Osteoblast (primary cell): ENCODE results near the gene LYRM9. TPM values are rescaled to one million over a fixed set of nuclear protein-coding genes. Genes with fewer than 3 reads are reported as not detected.

Experiments used
- DNase-seq: peaks from one replicate; pipeline ENCODE4 v3.0.0; 2011; ENCODE audit warnings: low spot score, mixed read lengths; ENCODE audit not compliant: insufficient read length; ENCODE audit errors: missing footprints
- H2AFZ ChIP-seq: 2 replicates; pipeline ENCODE4 v1.6.0; 2011; ENCODE audit warnings: mild to moderate bottlenecking, low read length
- H3K27ac ChIP-seq: 2 replicates; pipeline ENCODE4 v1.5.1; 2011; ENCODE audit warnings: mild to moderate bottlenecking, low read depth, low read length, moderate library complexity
- H3K27me3 ChIP-seq: 2 replicates; pipeline ENCODE4 v1.6.0; 2012; ENCODE audit warnings: mild to moderate bottlenecking, control low read depth, inconsistent platforms, low read length, moderate library complexity; ENCODE audit not compliant: insufficient read depth
- H3K36me3 ChIP-seq: 2 replicates; pipeline ENCODE4 v1.5.1; 2011; ENCODE audit warnings: mild to moderate bottlenecking, low read length, control low read depth, moderate library complexity; ENCODE audit not compliant: insufficient read depth
- H3K4me1 ChIP-seq: 2 replicates; pipeline ENCODE4 v1.5.1; 2011; ENCODE audit warnings: mild to moderate bottlenecking, low read length, control low read depth, moderate library complexity; ENCODE audit not compliant: insufficient read depth
- H3K4me2 ChIP-seq: 2 replicates; pipeline ENCODE4 v1.6.0; 2011; ENCODE audit warnings: mild to moderate bottlenecking, low read length; ENCODE audit not compliant: insufficient read depth
- H3K4me3 ChIP-seq: fragments of 200-600 bp; sonication (generic); 3 replicates; pipeline ENCODE4 v1.5.1; 2012; ENCODE audit warnings: mild to moderate bottlenecking, low read length, inconsistent platforms; ENCODE audit not compliant: insufficient read depth
- H3K79me2 ChIP-seq: 2 replicates; pipeline ENCODE4 v1.6.0; 2012; ENCODE audit warnings: mild to moderate bottlenecking, low read length, control low read depth, inconsistent platforms; ENCODE audit not compliant: insufficient read depth
- H3K9me3 ChIP-seq: 2 replicates; pipeline ENCODE4 v1.5.1; 2011; ENCODE audit warnings: low read depth, low read length, control low read depth
- H4K20me1 ChIP-seq: 2 replicates; pipeline ENCODE4 v1.6.0; 2012; ENCODE audit warnings: mild to moderate bottlenecking, low read length, control low read depth; ENCODE audit not compliant: insufficient read depth
- total RNA-seq: library from RNA; depleted of rRNA; stranded (reverse); fragments of >200 nt; gene quantifications from 2 replicates; pipeline ENCODE4 v1.2.3, GENCODE V29; 2012
- TF ChIP-seq, protein P1 (sequence below): IDR thresholded peaks from 2 replicates; pipeline ENCODE4 v1.5.1; 2011; ENCODE audit warnings: mild to moderate bottlenecking, low read depth, low read length, moderate library complexity; ENCODE audit errors: extremely low read depth

Gene LYRM9
- total RNA-seq, 1 donor, result 18.1 TPM

DNA sequence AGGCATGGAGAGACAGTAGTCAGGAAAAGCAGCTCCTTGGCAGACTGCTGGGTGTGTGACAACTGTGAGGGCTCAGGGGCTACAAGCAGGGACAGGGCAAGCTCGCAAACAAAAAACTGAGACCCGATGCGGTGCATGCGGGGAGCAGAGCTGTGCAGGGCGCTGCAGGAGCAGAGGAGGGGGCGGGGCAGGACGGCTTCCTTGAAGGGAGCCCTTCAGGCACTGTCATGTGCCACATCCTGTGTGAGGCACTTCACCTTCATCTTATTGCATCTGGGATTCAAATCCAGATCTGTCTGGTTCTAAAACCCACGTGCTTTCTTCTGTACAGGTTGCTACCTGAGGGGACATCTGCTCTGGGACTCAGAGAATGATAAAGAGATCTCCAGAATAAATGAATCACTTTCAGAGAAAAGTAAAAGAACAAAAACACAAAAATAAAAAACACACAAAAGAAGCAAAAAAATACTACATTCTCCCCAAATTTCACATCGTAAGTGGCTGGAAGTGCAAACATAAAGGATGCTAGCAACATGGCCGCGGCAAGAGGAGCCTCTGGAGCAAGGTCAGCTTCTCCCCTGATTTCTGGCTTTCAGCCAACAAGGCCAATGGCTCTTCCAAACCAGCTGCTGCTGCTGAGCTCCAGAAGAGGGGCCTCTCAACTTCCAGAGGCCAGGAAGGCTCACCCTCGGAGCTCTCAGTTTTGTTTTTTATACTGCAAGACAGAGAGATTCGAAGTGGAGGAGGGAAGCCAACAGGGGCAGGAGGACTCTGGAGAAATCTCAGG lies 14.2 kb downstream of the LYRM9 start:
- TF ChIP-seq, protein P1, sequence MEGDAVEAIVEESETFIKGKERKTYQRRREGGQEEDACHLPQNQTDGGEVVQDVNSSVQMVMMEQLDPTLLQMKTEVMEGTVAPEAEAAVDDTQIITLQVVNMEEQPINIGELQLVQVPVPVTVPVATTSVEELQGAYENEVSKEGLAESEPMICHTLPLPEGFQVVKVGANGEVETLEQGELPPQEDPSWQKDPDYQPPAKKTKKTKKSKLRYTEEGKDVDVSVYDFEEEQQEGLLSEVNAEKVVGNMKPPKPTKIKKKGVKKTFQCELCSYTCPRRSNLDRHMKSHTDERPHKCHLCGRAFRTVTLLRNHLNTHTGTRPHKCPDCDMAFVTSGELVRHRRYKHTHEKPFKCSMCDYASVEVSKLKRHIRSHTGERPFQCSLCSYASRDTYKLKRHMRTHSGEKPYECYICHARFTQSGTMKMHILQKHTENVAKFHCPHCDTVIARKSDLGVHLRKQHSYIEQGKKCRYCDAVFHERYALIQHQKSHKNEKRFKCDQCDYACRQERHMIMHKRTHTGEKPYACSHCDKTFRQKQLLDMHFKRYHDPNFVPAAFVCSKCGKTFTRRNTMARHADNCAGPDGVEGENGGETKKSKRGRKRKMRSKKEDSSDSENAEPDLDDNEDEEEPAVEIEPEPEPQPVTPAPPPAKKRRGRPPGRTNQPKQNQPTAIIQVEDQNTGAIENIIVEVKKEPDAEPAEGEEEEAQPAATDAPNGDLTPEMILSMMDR, result no peak
- Histone ChIP-seq H3K36me3 (no peaks in the 10 kb centered on the region), H3K4me3 (no peak overlapping the region), H3K79me2 (no peaks in the 10 kb centered on the region), H3K4me2 (no peak overlapping the region), H2AFZ (no peak overlapping the region), H3K4me1 (no peaks in the 10 kb centered on the region), H3K27me3 (no peaks in the 10 kb centered on the region), H3K9me3 (no peaks in the 10 kb centered on the region), H4K20me1 (peaks cover 3% of the 10 kb centered on the region), H3K27ac (no peak overlapping the region)
- DNase-seq, result no peak

DNA sequence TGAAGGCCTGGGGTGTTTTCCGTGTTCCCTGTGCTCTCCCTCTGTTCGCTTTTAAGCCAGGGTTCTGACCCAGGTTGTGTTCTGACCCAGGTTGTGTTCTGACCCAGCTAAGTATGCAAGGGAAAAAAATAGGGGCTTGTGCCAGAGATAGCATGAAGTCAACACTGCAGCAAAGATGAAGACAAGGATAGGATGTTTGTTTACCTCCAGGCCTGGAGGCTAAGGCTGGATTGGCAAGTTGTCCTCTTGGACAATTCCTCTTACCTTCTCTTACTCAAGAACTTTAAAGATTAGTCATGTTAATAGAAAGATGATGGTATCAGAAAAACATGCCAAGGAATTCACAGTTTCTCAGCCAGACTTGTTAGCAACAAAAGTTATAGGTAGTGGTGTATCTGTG lies 19.4 kb downstream of the LYRM9 start:
- Histone ChIP-seq H3K4me2 (no peak overlapping the region), H3K79me2 (no peaks in the 10 kb centered on the region), H3K36me3 (no peaks in the 10 kb centered on the region), H4K20me1 (no peaks in the 10 kb centered on the region), H2AFZ (no peak overlapping the region), H3K27me3 (no peaks in the 10 kb centered on the region), H3K9me3 (peaks cover 2% of the 10 kb centered on the region), H3K27ac (no peak overlapping the region), H3K4me1 (no peaks in the 10 kb centered on the region), H3K4me3 (no peak overlapping the region)
- DNase-seq, result no peak
- TF ChIP-seq, protein P1, result no peak

DNA sequence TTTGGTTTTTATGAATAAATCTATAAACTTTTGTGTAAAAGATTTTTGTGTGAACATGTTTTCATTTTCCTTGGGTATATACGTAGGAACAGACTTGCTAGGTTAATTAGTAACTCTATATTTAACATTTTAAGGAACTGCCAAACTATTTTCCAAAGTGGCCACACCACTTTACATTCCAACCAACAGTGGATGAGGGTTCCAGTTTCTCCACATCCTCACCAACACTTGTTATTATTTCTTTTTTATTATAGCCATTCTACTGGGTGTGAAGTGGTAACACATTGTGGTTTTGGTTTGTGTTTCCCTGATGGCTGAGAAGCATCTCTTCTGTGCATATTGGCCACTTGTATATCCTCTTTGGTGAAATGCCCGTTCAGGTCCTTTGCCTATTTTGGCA lies 20.0 kb downstream of the LYRM9 start:
- Histone ChIP-seq H3K4me3 (no peak overlapping the region), H4K20me1 (no peaks in the 10 kb centered on the region), H2AFZ (no peak overlapping the region), H3K36me3 (no peaks in the 10 kb centered on the region), H3K27me3 (no peaks in the 10 kb centered on the region), H3K27ac (no peak overlapping the region), H3K9me3 (peaks cover 2% of the 10 kb centered on the region), H3K4me1 (no peaks in the 10 kb centered on the region), H3K79me2 (no peaks in the 10 kb centered on the region), H3K4me2 (no peak overlapping the region)
- no peak for DNase-seq
- TF ChIP-seq, protein P1, result no peak

DNA sequence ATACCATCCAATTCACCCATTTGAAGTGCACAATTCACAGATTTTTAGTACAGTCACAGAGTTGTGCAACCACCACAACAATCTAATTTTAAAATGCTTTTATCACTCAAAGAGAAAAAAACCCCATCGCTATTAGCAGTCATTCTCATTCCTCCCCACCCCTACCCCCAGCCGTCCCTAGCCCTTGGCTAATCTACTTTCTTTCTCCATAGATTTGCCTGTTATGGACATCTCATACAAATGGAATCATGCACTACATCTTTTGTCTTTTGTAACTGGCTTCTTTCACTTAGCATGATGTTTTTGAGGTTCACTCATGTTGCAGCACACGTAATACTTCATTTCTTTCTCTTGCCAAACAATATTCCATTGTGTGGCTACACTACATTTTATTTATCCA lies 20.4 kb downstream of the LYRM9 start:
- Histone ChIP-seq H3K4me2 (no peak overlapping the region), H3K9me3 (peaks cover 2% of the 10 kb centered on the region), H3K27ac (no peak overlapping the region), H2AFZ (no peak overlapping the region), H3K27me3 (no peaks in the 10 kb centered on the region), H3K4me1 (no peaks in the 10 kb centered on the region), H3K4me3 (no peak overlapping the region), H4K20me1 (no peaks in the 10 kb centered on the region), H3K79me2 (no peaks in the 10 kb centered on the region), H3K36me3 (no peaks in the 10 kb centered on the region)
- DNase-seq, result no peak
- TF ChIP-seq, protein P1, result no peak
